ENCODE results near the gene KCTD7. TPM values are rescaled to one million over a fixed set of nuclear protein-coding genes. Genes with fewer than 3 reads are reported as not detected.
"Not testable (repeated sequence)": the region's sequence is repeated elsewhere in the genome, so short reads cannot be mapped to it uniquely, and the experiment has no call there.

KCTD7 gene
- total RNA-seq, 2 donors from 2014 or later = 8.2 to 11.3 TPM

GRCh38 chr7:66604198-66604597, 24.5 kb upstream of the KCTD7 start:
- DNase-seq (ENCODE audit: low spot score in 2 of 2) (no peak), ATAC-seq (no peak)
- Mint-ChIP-seq H3K9me3 (no peaks in the 10 kb centered on the region), H3K36me3 (no peaks in the 10 kb centered on the region), H3K27ac (no peak overlapping the region)

- not testable (repeated sequence) for H3K9me3 Mint-ChIP-seq, ATAC-seq
Measured at GRCh38 chr7:66606540-66607291, 22.0 kb upstream of the KCTD7 start.

GRCh38 chr7:66609176-66609575, 19.5 kb upstream of the KCTD7 start:
- ATAC-seq = no peak
- H3K9me3 Mint-ChIP-seq = no peaks in the 10 kb centered on the region
- H3K36me3 Mint-ChIP-seq = no peaks in the 10 kb centered on the region
- H3K27ac Mint-ChIP-seq = no peak overlapping the region
- no peak for DNase-seq (ENCODE audit: low spot score in 2 of 2)

More at GRCh38 chr7:66606540-66607291, 22.0 kb upstream of the KCTD7 start:
- not testable (repeated sequence) for H3K27ac Mint-ChIP-seq; H3K36me3 Mint-ChIP-seq; DNase-seq (ENCODE audit: low spot score in 2 of 2)

GRCh38 chr7:66614596-66614995, 14.1 kb upstream of the KCTD7 start:
- H3K27ac Mint-ChIP-seq; H3K36me3 Mint-ChIP-seq; H3K9me3 Mint-ChIP-seq; DNase-seq (ENCODE audit: low spot score in 2 of 2); ATAC-seq: not testable (repeated sequence)

GRCh38 chr7:66615699-66616098, 13.0 kb upstream of the KCTD7 start:
- H3K27ac Mint-ChIP-seq = no peak overlapping the region

GRCh38 chr7:66617295-66617694, 11.4 kb upstream of the KCTD7 start:
- ATAC-seq (no peak), DNase-seq (ENCODE audit: low spot score in 2 of 2) (no peak)
- H3K27ac Mint-ChIP-seq = no peak overlapping the region
- no peaks in the 10 kb centered on the region for H3K9me3 Mint-ChIP-seq
- no peaks in the 10 kb centered on the region for H3K36me3 Mint-ChIP-seq

More at GRCh38 chr7:66615699-66616098, 13.0 kb upstream of the KCTD7 start:
- ATAC-seq (no peak), DNase-seq (ENCODE audit: low spot score in 2 of 2) (no peak)
- Mint-ChIP-seq H3K36me3 (no peaks in the 10 kb centered on the region), H3K9me3 (no peaks in the 10 kb centered on the region)

- not testable (repeated sequence) for H3K27ac Mint-ChIP-seq
Measured at GRCh38 chr7:66619341-66619948, 9.2 kb upstream of the KCTD7 start.

GRCh38 chr7:66626331-66626934, 2.2 kb upstream of the KCTD7 start:
- Mint-ChIP-seq H3K36me3 (peaks cover 0 to 10% of the 10 kb centered on the region in 2 donors), H3K27ac (no peak overlapping the region), H3K9me3 (no peaks in the 10 kb centered on the region)
- DNase-seq (ENCODE audit: low spot score in 2 of 2) = no peak
- ATAC-seq = no peak

More at GRCh38 chr7:66619341-66619948, 9.2 kb upstream of the KCTD7 start:
- DNase-seq (ENCODE audit: low spot score in 2 of 2); H3K9me3 Mint-ChIP-seq; ATAC-seq; H3K36me3 Mint-ChIP-seq: not testable (repeated sequence)

GRCh38 chr7:66627151-66627681, 1.5 kb upstream of the KCTD7 start:
- no peaks in the 10 kb centered on the region for H3K9me3 Mint-ChIP-seq
- H3K36me3 Mint-ChIP-seq = peaks cover 0 to 10% of the 10 kb centered on the region in 2 donors
- H3K27ac Mint-ChIP-seq = peak overlapping the region in 1 of 2 donors; percentile 88
- no peak for ATAC-seq
- no peak for DNase-seq (ENCODE audit: low spot score in 2 of 2)

- DNase-seq (ENCODE audit: low spot score in 2 of 2) = peak in 1 of 2 donors; percentile 59
- H3K9me3 Mint-ChIP-seq = no peaks in the 10 kb centered on the region
- peak overlapping the region; percentile 62 to 88 for H3K27ac Mint-ChIP-seq
- H3K36me3 Mint-ChIP-seq = peaks cover 0 to 10% of the 10 kb centered on the region in 2 donors
- ATAC-seq = peak; percentile 1 to 2
Measured at GRCh38 chr7:66627881-66628360, 760 bp upstream of the KCTD7 start.

GRCh38 chr7:66629222-66630062, 761 bp downstream of the KCTD7 start:
- DNase-seq (ENCODE audit: low spot score in 2 of 2) = no peak
- no peak for ATAC-seq
- peaks cover 0 to 16% of the 10 kb centered on the region in 2 donors for H3K36me3 Mint-ChIP-seq
- no peaks in the 10 kb centered on the region for H3K9me3 Mint-ChIP-seq
- peak overlapping the region in 1 of 2 donors; percentile 5 for H3K27ac Mint-ChIP-seq

- Mint-ChIP-seq H3K36me3 (peaks cover 0 to 16% of the 10 kb centered on the region in 2 donors), H3K9me3 (no peaks in the 10 kb centered on the region), H3K27ac (peak overlapping the region in 1 of 2 donors; percentile 41)
- DNase-seq (ENCODE audit: low spot score in 2 of 2) (no peak), ATAC-seq (no peak)
Measured at GRCh38 chr7:66630531-66630930, 1.9 kb downstream of the KCTD7 start.

GRCh38 chr7:66631471-66631870, 2.8 kb downstream of the KCTD7 start:
- no peaks in the 10 kb centered on the region for H3K9me3 Mint-ChIP-seq
- no peak for ATAC-seq
- peak overlapping the region; percentile 41 to 58 for H3K27ac Mint-ChIP-seq
- no peak for DNase-seq (ENCODE audit: low spot score in 2 of 2)
- H3K36me3 Mint-ChIP-seq = peaks cover 0 to 16% of the 10 kb centered on the region in 2 donors

GRCh38 chr7:66634816-66635215, 6.1 kb downstream of the KCTD7 start:
- no peaks in the 10 kb centered on the region for H3K9me3 Mint-ChIP-seq
- no peak overlapping the region for H3K27ac Mint-ChIP-seq
- peaks cover 0 to 18% of the 10 kb centered on the region in 2 donors for H3K36me3 Mint-ChIP-seq

GRCh38 chr7:66635322-66635981, 6.8 kb downstream of the KCTD7 start:
- not testable (repeated sequence) for ATAC-seq; DNase-seq (ENCODE audit: low spot score in 2 of 2); H3K9me3 Mint-ChIP-seq; H3K27ac Mint-ChIP-seq
- peaks cover 0 to 12% of the 10 kb centered on the region in 2 donors for H3K36me3 Mint-ChIP-seq

More at GRCh38 chr7:66634816-66635215, 6.1 kb downstream of the KCTD7 start:
- DNase-seq (ENCODE audit: low spot score in 2 of 2) (no peak), ATAC-seq (no peak)

Data from activated naive CD4-positive, alpha-beta T cell treated with anti-CD3 and anti-CD28 coated beads, Interleukin-2, amount 50 U/mL, for 72 hours (primary cell).